ENCODE results near the gene DCUN1D4. TPM values are rescaled to one million over a fixed set of nuclear protein-coding genes. Genes with fewer than 3 reads are reported as not detected.
A peak's percentile ranks its signal among the peaks of the same experiment; 100 is the strongest.

DCUN1D4 gene
- total RNA-seq, 1 donor from 2014 or later: 62.4 TPM

GRCh38 chr4:51872283-51872997 is 29.5 kb downstream of the DCUN1D4 start:
- Mint-ChIP-seq H3K36me3 (peaks cover 21% of the 10 kb centered on the region), H3K4me3 (no peak overlapping the region), H3K27ac (peak overlapping the region; percentile 7), H3K27me3 (no peaks in the 10 kb centered on the region), H3K4me1 (ENCODE audit: unreplicated experiment) (no peaks in the 10 kb centered on the region), H3K9me3 (no peaks in the 10 kb centered on the region)
- no peak for DNase-seq (ENCODE audit: extremely low spot score, unreplicated experiment)
- TF ChIP-seq, protein P1, sequence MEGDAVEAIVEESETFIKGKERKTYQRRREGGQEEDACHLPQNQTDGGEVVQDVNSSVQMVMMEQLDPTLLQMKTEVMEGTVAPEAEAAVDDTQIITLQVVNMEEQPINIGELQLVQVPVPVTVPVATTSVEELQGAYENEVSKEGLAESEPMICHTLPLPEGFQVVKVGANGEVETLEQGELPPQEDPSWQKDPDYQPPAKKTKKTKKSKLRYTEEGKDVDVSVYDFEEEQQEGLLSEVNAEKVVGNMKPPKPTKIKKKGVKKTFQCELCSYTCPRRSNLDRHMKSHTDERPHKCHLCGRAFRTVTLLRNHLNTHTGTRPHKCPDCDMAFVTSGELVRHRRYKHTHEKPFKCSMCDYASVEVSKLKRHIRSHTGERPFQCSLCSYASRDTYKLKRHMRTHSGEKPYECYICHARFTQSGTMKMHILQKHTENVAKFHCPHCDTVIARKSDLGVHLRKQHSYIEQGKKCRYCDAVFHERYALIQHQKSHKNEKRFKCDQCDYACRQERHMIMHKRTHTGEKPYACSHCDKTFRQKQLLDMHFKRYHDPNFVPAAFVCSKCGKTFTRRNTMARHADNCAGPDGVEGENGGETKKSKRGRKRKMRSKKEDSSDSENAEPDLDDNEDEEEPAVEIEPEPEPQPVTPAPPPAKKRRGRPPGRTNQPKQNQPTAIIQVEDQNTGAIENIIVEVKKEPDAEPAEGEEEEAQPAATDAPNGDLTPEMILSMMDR (conservative IDR thresholded peaks at IDR 0.05): no peak

DNA sequence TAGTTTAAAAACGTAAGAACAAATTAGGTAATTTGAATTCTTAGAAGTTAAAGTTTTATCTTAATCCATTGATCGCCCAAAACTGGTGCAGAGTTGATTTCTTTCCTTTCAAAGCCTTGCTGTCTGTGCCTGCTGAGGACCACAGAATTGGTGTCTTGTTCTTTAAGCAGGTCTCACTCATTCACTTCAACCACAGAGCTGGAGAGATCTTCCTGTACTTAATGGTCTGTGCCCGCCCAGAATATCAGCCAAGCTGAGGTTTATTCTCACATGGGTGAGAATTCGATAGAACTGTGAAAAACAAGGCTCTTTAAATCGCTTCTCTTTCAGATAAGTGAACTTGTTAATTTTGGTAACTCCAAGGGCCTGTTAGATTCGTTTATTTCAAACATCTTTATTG is 31.6 kb downstream of the DCUN1D4 start:
- H3K27me3 Mint-ChIP-seq: no peaks in the 10 kb centered on the region
- no peak overlapping the region for H3K4me3 Mint-ChIP-seq
- DNase-seq (ENCODE audit: extremely low spot score, unreplicated experiment): no peak
- H3K9me3 Mint-ChIP-seq: no peaks in the 10 kb centered on the region
- H3K36me3 Mint-ChIP-seq: peaks cover 20% of the 10 kb centered on the region
- H3K27ac Mint-ChIP-seq: no peak overlapping the region
- H3K4me1 Mint-ChIP-seq (ENCODE audit: unreplicated experiment): no peaks in the 10 kb centered on the region
- TF ChIP-seq, protein P1 (conservative IDR thresholded peaks at IDR 0.05): no peak

DNA sequence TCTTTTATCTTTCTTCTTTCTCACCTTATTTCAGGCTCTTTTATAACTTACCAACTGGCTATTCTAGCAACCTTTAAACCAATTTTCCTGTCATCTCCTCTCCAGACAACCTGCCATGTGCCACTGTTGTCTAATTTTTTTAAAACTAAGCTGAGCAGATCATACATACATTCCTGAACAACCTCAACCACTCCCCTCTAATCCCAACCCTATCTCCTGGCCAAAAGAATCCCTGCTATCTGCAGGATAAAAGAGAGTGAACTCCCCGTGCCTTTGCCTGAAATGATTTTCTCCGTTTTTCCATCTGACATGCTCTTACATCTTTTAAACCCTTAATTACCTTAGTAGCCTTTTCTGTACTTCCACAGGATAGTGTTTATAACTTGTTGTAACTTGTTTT is 35.5 kb downstream of the DCUN1D4 start:
- Mint-ChIP-seq H3K27me3 (no peaks in the 10 kb centered on the region), H3K4me1 (ENCODE audit: unreplicated experiment) (no peaks in the 10 kb centered on the region), H3K9me3 (no peaks in the 10 kb centered on the region), H3K36me3 (peaks cover 17% of the 10 kb centered on the region), H3K4me3 (no peak overlapping the region), H3K27ac (no peak overlapping the region)
- TF ChIP-seq, protein P1 (conservative IDR thresholded peaks at IDR 0.05): no peak
- no peak for DNase-seq (ENCODE audit: extremely low spot score, unreplicated experiment)

DNA sequence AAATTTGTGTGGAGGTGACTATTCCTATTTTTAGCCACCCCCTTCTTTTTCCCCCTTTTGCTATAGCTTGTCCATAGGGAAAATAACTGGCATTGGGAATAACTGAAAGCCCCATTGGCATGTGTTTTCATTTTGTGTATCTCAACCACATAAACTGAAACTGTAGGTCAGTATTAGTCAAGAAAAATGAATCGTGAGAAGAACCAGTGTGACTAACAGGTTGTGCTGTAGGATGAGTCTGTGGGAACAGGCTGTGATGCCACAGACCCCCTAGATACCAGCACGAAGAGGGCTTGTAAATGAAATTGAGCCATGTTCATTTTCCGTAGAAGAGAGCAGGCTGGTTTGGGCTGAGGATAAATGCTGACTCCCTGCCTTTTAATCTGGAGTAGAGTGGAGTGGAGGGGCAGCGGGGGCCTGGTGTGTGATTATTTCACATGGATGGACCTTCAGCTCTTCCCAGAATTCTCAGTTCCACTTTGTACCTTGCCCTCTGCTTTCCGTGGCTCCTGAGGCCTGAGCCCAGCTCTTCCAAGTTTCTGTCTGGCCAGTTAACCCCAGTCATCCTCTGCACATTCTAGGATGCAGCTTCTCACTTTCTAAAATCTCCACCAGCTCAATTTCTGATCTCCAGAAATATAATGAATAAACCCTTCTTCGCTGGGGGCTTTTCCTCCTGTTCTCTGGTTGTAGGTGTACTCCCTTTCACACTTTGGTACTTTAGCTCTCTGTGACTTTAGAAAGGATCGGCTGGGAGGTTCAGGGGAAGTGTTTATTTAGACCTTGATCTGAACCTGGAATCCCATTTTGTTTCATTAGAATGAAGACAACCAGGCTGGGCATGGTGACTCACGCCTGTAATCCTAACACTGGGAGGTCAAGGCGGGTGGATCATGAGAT is 37.3 kb downstream of the DCUN1D4 start:
- Mint-ChIP-seq H3K4me1 (ENCODE audit: unreplicated experiment) (no peaks in the 10 kb centered on the region), H3K27ac (no peak overlapping the region), H3K27me3 (no peaks in the 10 kb centered on the region), H3K9me3 (no peaks in the 10 kb centered on the region), H3K36me3 (peaks cover 20% of the 10 kb centered on the region), H3K4me3 (no peak overlapping the region)
- TF ChIP-seq, protein P1 (conservative IDR thresholded peaks at IDR 0.05): no peak
- no peak for DNase-seq (ENCODE audit: extremely low spot score, unreplicated experiment)

GRCh38 chr4:51884055-51884454 is 41.1 kb downstream of the DCUN1D4 start:
- no peaks in the 10 kb centered on the region for H3K4me1 Mint-ChIP-seq (ENCODE audit: unreplicated experiment)
- TF ChIP-seq, protein P1 (conservative IDR thresholded peaks at IDR 0.05): no peak
- no peaks in the 10 kb centered on the region for H3K27me3 Mint-ChIP-seq
- H3K27ac Mint-ChIP-seq: no peak overlapping the region
- no peak overlapping the region for H3K4me3 Mint-ChIP-seq
- no peaks in the 10 kb centered on the region for H3K9me3 Mint-ChIP-seq
- peaks cover 25% of the 10 kb centered on the region for H3K36me3 Mint-ChIP-seq
- no peak for DNase-seq (ENCODE audit: extremely low spot score, unreplicated experiment)
